SK-N-MC (cell line): ENCODE results near the gene FCHSD1.

Experiments
- EZH2 ChIP-seq: fragments of 200-600 bp; sonication (generic); IDR thresholded peaks from one replicate; pipeline ENCODE4 v1.6.1; 2017; ENCODE audit warnings: antibody characterized with exemption
- POLR2AphosphoS5 ChIP-seq: IDR thresholded peaks from 2 replicates; pipeline ENCODE4 v1.6.1; 2012; ENCODE audit warnings: mild to moderate bottlenecking, low read depth, low read length, borderline replicate concordance

- TF ChIP-seq EZH2 (no peak), POLR2AphosphoS5 (no peak)
These were observed 34.1 kb downstream of the FCHSD1 start for GRCh38 chr5:141617128-141617527.
